ENCODE measurements around the gene PTGDR2.

The PTGDR2 gene

DNA sequence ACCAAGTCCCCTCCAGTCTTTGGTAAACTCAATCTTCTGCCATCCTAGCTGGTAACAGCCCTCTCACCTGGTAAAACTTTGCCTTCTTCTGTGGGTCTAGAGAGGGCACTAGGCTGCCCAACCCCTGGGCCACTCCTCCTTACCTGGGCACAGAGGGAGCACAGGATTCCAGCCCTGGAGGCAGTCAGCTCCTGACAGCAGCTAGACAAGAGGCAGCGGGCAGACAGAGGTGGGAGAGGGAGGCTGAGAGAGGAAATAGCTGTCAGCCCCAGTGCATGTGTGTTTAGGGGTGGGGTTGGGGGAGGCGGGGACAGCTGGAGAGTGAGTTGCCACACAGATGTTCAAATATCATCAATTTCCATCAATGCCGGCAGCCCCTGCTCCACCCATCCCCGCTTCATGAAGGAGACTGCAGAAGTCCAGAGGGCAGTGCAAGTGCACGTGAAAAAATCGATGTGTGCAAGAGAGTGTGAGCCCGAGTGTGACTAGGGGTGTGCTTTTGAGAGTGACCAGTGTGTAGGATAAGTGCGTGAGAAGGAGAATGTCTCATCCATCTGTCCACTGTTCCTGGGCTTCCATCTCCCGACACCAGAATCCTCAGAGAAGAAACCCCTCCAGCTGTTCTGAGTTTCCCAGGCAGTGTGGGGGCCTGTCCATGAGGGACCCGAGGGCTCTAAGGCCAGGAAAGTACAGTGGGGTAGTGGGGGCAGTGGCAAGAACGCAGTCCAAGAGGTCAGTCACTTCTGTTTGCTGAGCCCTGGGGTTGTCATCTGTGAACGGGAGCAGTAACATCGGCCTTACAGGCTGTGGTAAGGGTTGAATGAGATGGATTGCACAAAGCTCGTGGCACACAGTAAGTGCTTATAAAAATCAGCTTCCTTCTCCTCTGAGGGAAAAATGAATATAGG lies at the start of gene PTGDR2:
PTGDR2 (minus strand) TSS at position 225 of the 908 bp plus-strand sequence. CDS start 2,228 bp downstream, outside the sequence.
- TF ChIP-seq GATA3 (IDR thresholded peaks at IDR 0.05; ENCODE audit: low read depth, low read length) (no peak), GATA2 (IDR thresholded peaks at IDR 0.05; ENCODE audit: low read depth, low read length) (no peak)

DNA sequence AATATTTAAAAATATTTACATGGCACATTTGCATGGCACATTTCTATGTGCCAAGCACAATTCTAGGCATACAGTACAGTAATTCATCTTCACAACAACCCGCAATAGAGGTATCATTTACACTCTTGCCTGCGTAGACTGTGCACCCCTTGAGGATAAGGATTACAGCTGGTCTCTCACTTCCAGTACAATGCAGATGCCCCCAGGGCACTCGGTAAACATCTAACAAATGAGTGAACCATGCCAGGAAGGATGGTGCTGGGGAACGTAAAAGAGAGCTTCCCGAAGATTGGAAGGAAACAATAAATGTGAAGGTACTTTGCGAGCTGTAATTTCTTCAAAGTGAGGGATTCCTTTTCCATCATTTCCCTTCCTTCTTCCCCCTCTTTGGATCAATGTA lies 49.3 kb upstream of the PTGDR2 start:
- TF ChIP-seq GATA2 (IDR thresholded peaks at IDR 0.05; ENCODE audit: low read depth, low read length) (no peak), GATA3 (IDR thresholded peaks at IDR 0.05; ENCODE audit: low read depth, low read length) (no peak)

GRCh38 chr11:60902625-60903024 lies 46.9 kb upstream of the PTGDR2 start:
- TF ChIP-seq GATA2 (IDR thresholded peaks at IDR 0.05; ENCODE audit: low read depth, low read length) = no peak
- TF ChIP-seq GATA3 (IDR thresholded peaks at IDR 0.05; ENCODE audit: low read depth, low read length) = no peak

DNA sequence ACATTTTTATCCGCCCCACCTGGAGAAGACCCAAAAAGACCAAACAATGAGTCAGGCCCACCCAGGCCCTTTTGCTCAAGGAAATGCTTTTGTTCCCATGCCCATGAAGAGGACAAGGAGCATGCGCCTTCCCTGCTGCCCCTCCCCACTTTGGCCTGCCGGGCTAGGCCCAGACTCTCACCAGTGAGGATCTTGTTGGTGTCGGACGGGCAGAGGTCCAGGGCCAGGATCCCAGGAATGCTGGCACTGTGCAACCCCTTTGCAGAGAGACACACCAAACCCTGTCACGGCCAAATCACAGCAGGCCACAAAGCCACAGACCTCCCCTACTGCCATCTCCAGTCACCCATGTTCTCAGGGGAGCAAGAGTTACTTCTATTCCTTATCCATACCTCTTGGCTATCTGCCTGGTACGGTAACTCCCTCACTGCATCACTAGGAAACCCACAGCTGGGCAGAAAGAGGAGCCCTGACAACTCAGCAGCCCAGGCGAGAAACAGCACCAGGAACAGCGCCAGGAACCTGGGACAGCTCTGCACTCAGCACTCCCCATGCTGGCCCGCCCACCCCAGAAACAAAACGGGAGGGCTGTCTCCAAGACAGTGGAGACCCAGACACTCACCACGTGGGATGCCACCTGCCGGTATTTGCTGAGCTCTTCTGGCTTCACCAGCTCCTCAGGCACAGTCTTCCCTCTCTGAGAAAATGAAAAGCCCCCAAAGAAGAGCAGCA lies 45.1 kb upstream of the PTGDR2 start:
- TF ChIP-seq GATA3 (IDR thresholded peaks at IDR 0.05; ENCODE audit: low read depth, low read length) (no peak), GATA2 (IDR thresholded peaks at IDR 0.05; ENCODE audit: low read depth, low read length) (no peak)

- TF ChIP-seq GATA2 (IDR thresholded peaks at IDR 0.05; ENCODE audit: low read depth, low read length) = no peak
- TF ChIP-seq GATA3 (IDR thresholded peaks at IDR 0.05; ENCODE audit: low read depth, low read length) = no peak
These were observed 44.2 kb upstream of the PTGDR2 start for GRCh38 chr11:60899977-60900376.

- TF ChIP-seq GATA3 (IDR thresholded peaks at IDR 0.05; ENCODE audit: low read depth, low read length) (no peak), GATA2 (IDR thresholded peaks at IDR 0.05; ENCODE audit: low read depth, low read length) (no peak)
These were observed 43.5 kb upstream of the PTGDR2 start for GRCh38 chr11:60899046-60899936.

GRCh38 chr11:60897496-60897895 lies 41.7 kb upstream of the PTGDR2 start:
- TF ChIP-seq GATA3 (IDR thresholded peaks at IDR 0.05; ENCODE audit: low read depth, low read length) = no peak
- no peak for TF ChIP-seq GATA2 (IDR thresholded peaks at IDR 0.05; ENCODE audit: low read depth, low read length)

DNA sequence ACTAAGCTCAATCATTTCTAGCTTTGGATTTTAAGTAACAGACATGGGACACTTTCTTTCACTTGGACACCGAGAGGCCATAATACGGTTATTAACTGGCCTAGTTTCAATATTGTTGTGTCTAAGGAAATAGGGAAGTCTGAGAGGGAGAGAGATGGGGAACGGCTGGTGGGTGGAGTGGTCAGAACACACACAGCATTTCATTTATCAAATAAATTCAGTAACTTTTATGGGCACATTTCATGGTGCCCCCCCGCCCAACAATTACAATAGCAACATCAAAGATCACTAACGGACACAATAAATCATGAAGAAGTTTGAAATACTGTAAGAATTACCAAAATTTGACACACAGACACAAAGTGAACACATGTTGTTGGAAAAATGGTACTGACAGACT lies 39.9 kb upstream of the PTGDR2 start:
- TF ChIP-seq GATA3 (IDR thresholded peaks at IDR 0.05; ENCODE audit: low read depth, low read length) = no peak
- TF ChIP-seq GATA2 (IDR thresholded peaks at IDR 0.05; ENCODE audit: low read depth, low read length) = no peak

GRCh38 chr11:60891103-60891741 lies 35.5 kb upstream of the PTGDR2 start:
- no peak for TF ChIP-seq GATA2 (IDR thresholded peaks at IDR 0.05; ENCODE audit: low read depth, low read length)
- TF ChIP-seq GATA3 (IDR thresholded peaks at IDR 0.05; ENCODE audit: low read depth, low read length) = no peak

DNA sequence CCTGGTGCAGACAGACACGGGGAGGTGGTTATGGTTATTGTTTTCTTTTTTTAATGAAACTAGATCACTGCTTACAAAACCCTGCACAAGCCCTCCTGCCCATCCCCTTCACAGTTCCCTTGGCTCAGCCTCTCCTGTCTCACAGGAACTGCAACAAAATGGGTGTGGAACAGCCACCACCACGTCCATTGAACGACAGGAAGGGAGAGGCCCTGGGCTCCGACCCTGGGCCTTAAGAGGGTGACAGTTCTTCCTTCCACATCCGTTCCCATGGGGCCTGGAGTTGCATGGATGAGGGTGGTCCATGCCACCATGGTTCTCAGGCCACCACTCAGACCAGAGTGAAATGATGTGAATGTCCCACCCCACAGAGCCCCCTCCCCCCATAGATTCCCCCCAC lies 34.9 kb upstream of the PTGDR2 start:
- no peak for TF ChIP-seq GATA2 (IDR thresholded peaks at IDR 0.05; ENCODE audit: low read depth, low read length)
- no peak for TF ChIP-seq GATA3 (IDR thresholded peaks at IDR 0.05; ENCODE audit: low read depth, low read length)

GRCh38 chr11:60889869-60890311 lies 34.1 kb upstream of the PTGDR2 start:
- TF ChIP-seq GATA2 (IDR thresholded peaks at IDR 0.05; ENCODE audit: low read depth, low read length) (no peak), GATA3 (IDR thresholded peaks at IDR 0.05; ENCODE audit: low read depth, low read length) (no peak)

- TF ChIP-seq GATA2 (IDR thresholded peaks at IDR 0.05; ENCODE audit: low read depth, low read length) (no peak), GATA3 (IDR thresholded peaks at IDR 0.05; ENCODE audit: low read depth, low read length) (no peak)
These were observed 31.8 kb upstream of the PTGDR2 start for GRCh38 chr11:60887556-60887955.

GRCh38 chr11:60880643-60881282 lies 25.0 kb upstream of the PTGDR2 start:
- TF ChIP-seq GATA3 (IDR thresholded peaks at IDR 0.05; ENCODE audit: low read depth, low read length) (no peak), GATA2 (IDR thresholded peaks at IDR 0.05; ENCODE audit: low read depth, low read length) (no peak)
